ENCODE measurements around the gene CLIC4. TPM values are rescaled to one million over a fixed set of nuclear protein-coding genes. Genes with fewer than 3 reads are reported as not detected.
"Not testable (repeated sequence)": the region's sequence is repeated elsewhere in the genome, so short reads cannot be mapped to it uniquely, and the experiment has no call there.

The CLIC4 gene
- total and polyA plus RNA-seq, 8 donors, result 53.5 to 372 (median 110) TPM

DNA sequence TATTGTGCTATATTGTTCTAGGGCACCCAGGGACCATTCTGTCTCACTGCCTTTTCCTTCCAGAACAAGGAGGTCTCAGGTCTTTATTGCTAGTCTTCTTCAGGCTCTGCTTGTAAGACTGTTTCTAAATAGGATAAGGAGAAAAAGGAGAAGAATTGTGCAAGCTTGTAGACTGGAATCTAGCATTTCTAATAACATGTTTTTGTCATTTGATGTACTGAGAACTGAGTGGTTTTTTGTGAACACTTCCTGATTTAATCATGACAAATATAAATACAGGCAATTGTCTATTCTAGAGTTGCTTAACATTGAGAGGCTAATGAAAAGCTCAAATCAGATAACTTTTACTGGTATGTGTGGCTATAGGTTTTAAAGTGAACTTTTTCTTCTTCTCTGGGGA is 77.6 kb downstream of the CLIC4 start:
- Histone ChIP-seq H3K9me3 (no peaks in the 10 kb centered on the region), H3K27ac (peak overlapping the region in 1 of 5 donors; percentile 14), H3K4me3 (no peak overlapping the region), H3K27me3 (no peaks in the 10 kb centered on the region), H3K36me3 (peaks cover 0 to 10% (median 0%) of the 10 kb centered on the region in 4 donors), H3K4me1 (peaks cover 0 to 53% (median 26%) of the 10 kb centered on the region in 4 donors)
- no peak for DNase-seq
- intact Hi-C loops (cut with DNase I; ENCODE audit: low total_unique reads), result loop anchor here (10.0 kb wide), 1 partner anchor 68 kb away; no protein-coding TSS in a partner anchor
- TF ChIP-seq EP300 (IDR thresholded peaks at IDR 0.05), result no peak
- no peak for TF ChIP-seq CTCF (IDR thresholded peaks at IDR 0.05)
- TF ChIP-seq POLR2AphosphoS5 (IDR thresholded peaks at IDR 0.05), result no peak
- no peak for TF ChIP-seq POLR2A (IDR thresholded peaks at IDR 0.05)

- intact Hi-C loops (cut with DNase I; ENCODE audit: low total_unique reads), result loop anchor here (10.0 kb wide), 1 partner anchor 69 kb away; no protein-coding TSS in a partner anchor
- H3K36me3 ChIP-seq, H3K27ac ChIP-seq, DNase-seq, H3K27me3 ChIP-seq, H3K4me3 ChIP-seq, H3K9me3 ChIP-seq: not testable (repeated sequence)
- WGBS, 5 donors, result 91 to 98% (median 93%) methylated on average over 12 of the region's 12 CpGs
- peaks cover under 1 to 59% (median 30%) of the 10 kb centered on the region in 4 donors for H3K4me1 ChIP-seq
Measured at GRCh38 chr1:24823486-24823885, 78.2 kb downstream of the CLIC4 start.

DNA sequence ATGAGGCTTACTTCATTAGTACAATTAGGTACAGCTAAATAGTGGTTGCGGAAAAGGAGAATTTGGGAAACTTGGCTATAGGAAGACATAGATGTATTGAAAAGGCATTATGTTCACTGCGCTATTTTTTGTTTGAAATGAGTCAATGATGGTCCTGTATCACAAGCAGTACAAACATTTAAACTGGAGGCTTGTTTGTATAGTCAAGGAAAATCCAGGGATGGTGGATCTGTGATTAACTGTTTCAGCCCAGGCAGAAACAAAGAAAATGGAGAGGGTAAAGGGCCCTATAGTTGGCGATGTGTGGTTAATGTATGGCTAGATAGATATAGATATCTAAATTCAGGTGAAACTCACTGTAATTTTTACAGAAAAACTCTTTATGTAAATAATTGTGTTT is 79.9 kb downstream of the CLIC4 start:
- WGBS, 5 donors, result 69 to 81% (median 75%) methylated on average over 3 of the region's 3 CpGs
- TF ChIP-seq POLR2AphosphoS5 (IDR thresholded peaks at IDR 0.05) (no peak), CTCF (IDR thresholded peaks at IDR 0.05) (no peak), EP300 (IDR thresholded peaks at IDR 0.05) (no peak), POLR2A (IDR thresholded peaks at IDR 0.05) (no peak)
- DNase-seq, result no peak
- intact Hi-C loops (cut with DNase I; ENCODE audit: low total_unique reads), result loop anchor here (10.0 kb wide), 1 partner anchor 70 kb away; no protein-coding TSS in a partner anchor
- Histone ChIP-seq H3K4me3 (no peak overlapping the region), H3K4me1 (peaks cover 6 to 73% (median 41%) of the 10 kb centered on the region in 4 donors), H3K9me3 (no peaks in the 10 kb centered on the region), H3K27me3 (no peaks in the 10 kb centered on the region), H3K36me3 (peaks cover 0 to 7% (median 0%) of the 10 kb centered on the region in 4 donors), H3K27ac (no peak overlapping the region)

DNA sequence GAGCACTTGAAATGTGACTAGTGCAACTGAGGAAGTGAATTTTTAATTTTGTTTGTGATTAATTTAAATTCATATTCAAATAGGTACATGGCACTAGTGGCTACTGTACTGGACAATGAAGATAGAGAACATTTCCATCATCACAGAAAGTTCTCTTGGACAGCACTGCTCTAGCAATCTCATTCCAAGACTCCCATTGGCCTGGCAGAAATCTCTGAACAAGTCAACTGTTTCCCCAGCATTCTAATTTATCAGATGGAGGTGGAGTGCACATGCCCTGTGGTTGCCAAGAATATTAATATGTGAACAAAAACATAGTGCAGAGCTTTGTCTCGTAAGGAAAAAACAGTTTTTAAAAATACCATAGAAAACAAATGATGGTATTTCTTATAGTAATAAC is 81.3 kb downstream of the CLIC4 start:
- Histone ChIP-seq H3K4me1 (peaks cover 6 to 84% (median 46%) of the 10 kb centered on the region in 4 donors), H3K36me3 (peaks cover 0 to 3% (median 0%) of the 10 kb centered on the region in 4 donors), H3K9me3 (no peaks in the 10 kb centered on the region), H3K27ac (no peak overlapping the region), H3K4me3 (no peak overlapping the region), H3K27me3 (no peaks in the 10 kb centered on the region)
- no peak for DNase-seq
- intact Hi-C loops (cut with DNase I; ENCODE audit: low total_unique reads), result loop anchor here (10.0 kb wide), 1 partner anchor 72 kb away; no protein-coding TSS in a partner anchor
- TF ChIP-seq POLR2AphosphoS5 (IDR thresholded peaks at IDR 0.05) (no peak), CTCF (IDR thresholded peaks at IDR 0.05) (no peak), EP300 (IDR thresholded peaks at IDR 0.05) (no peak)
- WGBS, 5 donors, result 33 to 63% (median 51%) methylated on average over 1 of the region's 1 CpG

DNA sequence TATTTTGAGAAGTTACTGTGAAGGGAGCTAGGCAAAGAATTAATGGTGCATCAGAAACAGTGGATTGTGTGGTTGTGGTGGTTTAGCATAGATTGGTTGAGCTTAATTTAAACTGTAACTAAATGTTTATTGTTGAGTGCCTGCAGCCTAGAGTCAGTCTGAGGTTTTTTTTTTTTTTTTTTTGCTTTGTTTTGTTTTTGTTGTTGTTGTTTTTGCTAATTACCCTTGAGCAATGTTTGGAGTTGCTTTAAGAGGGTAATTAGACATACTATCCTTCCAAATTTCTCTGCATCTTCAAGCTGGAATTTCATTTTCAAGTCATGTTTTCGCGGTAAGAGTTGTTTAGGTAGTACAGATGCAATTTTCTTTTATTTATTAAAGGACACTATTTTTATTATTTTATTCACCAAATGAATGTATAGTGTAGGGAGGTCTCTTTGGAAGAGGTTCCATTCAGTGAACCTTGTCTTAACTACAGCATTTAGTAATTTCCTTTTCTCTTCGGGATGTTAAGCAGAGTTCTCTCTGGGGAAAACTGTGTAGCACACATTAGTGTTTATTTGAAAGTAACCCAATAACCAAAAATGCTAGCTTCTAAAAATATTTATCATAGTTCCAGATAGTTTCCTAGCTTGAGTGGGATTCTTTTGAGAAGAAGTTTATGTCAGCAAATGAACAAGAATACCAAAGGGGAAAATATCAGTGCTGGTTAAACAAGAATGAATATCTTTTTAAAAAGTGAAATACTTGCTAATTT is 82.3 kb downstream of the CLIC4 start:
- DNase-seq, result no peak
- no peaks in the 10 kb centered on the region for H3K27me3 ChIP-seq
- 57 to 79% (median 78%) methylated on average over 3 of the region's 3 CpGs for WGBS, 5 donors
- peak overlapping the region in 2 of 5 donors; percentile 42 to 47 for H3K27ac ChIP-seq
- H3K36me3 ChIP-seq, result no peaks in the 10 kb centered on the region
- peaks cover 6 to 84% (median 45%) of the 10 kb centered on the region in 4 donors for H3K4me1 ChIP-seq
- no peaks in the 10 kb centered on the region for H3K9me3 ChIP-seq
- TF ChIP-seq CTCF (IDR thresholded peaks at IDR 0.05) (no peak), POLR2A (IDR thresholded peaks at IDR 0.05) (no peak), EP300 (IDR thresholded peaks at IDR 0.05) (no peak), POLR2AphosphoS5 (IDR thresholded peaks at IDR 0.05) (no peak)
- H3K4me3 ChIP-seq, result no peak overlapping the region
- intact Hi-C loops (cut with DNase I; ENCODE audit: low total_unique reads), result loop anchor here (10.0 kb wide), 1 partner anchor 73 kb away; no protein-coding TSS in a partner anchor
